ENCODE results near the gene GABRD.

DNA sequence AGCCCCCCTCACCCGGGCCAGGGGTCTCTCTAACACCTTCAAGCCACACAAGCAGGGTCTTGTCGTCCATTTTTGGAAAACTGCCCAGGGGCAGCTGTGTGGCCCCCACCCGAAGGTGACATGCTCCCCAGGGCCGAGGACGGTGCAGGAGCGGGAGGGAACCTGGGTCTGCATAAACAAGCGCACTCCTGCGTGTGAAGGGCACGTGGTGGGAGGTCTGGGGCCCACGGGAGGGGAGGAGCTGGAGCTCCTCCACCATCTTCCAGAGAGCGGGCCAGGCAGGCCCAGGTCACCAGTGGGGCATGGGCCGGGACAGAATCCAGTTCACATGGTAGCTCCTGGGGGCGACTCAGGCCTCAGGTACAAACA lies 32.0 kb upstream of the GABRD start:
- TF ChIP-seq EZH2phosphoT487 (IDR thresholded peaks at IDR 0.05; ENCODE audit: insufficient read depth, low read depth), result no peak
- no peak for TF ChIP-seq EZH2 (IDR thresholded peaks at IDR 0.05; ENCODE audit: insufficient read depth, poor library complexity, severe bottlenecking)
